ENCODE results near the gene LRIT1. TPM values are rescaled to one million over a fixed set of nuclear protein-coding genes. Genes with fewer than 3 reads are reported as not detected.

Gene LRIT1
- polyA plus RNA-seq, 1 donor (not counting 4 experiments of a cell fraction or from before 2014, with no cell fraction given), result not detected

DNA sequence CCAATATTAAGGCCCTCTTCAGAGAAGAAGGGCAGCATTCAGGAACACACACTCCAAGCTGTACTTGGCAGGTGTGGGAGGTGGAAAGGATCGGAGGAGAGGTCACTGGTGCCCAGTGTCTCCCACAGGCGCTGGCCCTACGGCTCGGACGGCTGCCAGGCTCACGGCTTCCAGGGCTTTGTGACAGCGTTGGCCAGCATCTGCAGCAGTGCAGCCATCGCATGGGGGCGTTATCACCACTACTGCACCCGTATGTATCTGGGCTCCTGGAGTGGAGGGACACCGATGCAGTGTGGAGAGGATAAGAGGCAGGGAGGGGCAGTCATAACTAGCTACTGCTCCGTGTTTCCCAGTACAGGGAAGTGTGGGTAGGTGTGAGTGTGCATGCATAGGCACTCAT is 7.4 kb upstream of the LRIT1 start:
- Histone ChIP-seq H3K36me3 (ENCODE audit: control insufficient read depth in 2 of 2, extremely low read depth in 1 of 2, insufficient read depth in 2 of 2, low read length in 2 of 2) (no peaks in the 10 kb centered on the region), H2AFZ (ENCODE audit: control insufficient read depth, low read length) (no peak overlapping the region), H3K27me3 (ENCODE audit: control insufficient read depth, extremely low read depth, insufficient read depth, low read length) (no peaks in the 10 kb centered on the region), H3K27ac (ENCODE audit: control insufficient read depth, insufficient read depth, low read length) (no peak overlapping the region), H3K9me3 (ENCODE audit: control insufficient read depth, low read depth, low read length) (no peaks in the 10 kb centered on the region), H3K4me2 (ENCODE audit: control insufficient read depth, extremely low read depth, insufficient read depth, low read depth, low read length) (no peak overlapping the region), H3K9me1 (ENCODE audit: control insufficient read depth, extremely low read depth, insufficient read depth, low read length) (no peaks in the 10 kb centered on the region), H4K20me1 (ENCODE audit: control insufficient read depth, extremely low read depth, insufficient read depth, low read length) (no peaks in the 10 kb centered on the region), H3K4me1 (ENCODE audit: control insufficient read depth, extremely low read depth, insufficient read depth, low read length) (no peaks in the 10 kb centered on the region), H3K4me3 (ENCODE audit: control insufficient read depth in 2 of 3, extremely low read depth in 1 of 3, insufficient read depth in 2 of 3, low read depth in 1 of 3, low read length in 3 of 3) (no peak overlapping the region), H3K9ac (ENCODE audit: control insufficient read depth, extremely low read depth, insufficient read depth, low read length) (no peak overlapping the region), H3K79me2 (ENCODE audit: control insufficient read depth, insufficient read depth, low read length) (no peaks in the 10 kb centered on the region)
- TF ChIP-seq, protein P1, sequence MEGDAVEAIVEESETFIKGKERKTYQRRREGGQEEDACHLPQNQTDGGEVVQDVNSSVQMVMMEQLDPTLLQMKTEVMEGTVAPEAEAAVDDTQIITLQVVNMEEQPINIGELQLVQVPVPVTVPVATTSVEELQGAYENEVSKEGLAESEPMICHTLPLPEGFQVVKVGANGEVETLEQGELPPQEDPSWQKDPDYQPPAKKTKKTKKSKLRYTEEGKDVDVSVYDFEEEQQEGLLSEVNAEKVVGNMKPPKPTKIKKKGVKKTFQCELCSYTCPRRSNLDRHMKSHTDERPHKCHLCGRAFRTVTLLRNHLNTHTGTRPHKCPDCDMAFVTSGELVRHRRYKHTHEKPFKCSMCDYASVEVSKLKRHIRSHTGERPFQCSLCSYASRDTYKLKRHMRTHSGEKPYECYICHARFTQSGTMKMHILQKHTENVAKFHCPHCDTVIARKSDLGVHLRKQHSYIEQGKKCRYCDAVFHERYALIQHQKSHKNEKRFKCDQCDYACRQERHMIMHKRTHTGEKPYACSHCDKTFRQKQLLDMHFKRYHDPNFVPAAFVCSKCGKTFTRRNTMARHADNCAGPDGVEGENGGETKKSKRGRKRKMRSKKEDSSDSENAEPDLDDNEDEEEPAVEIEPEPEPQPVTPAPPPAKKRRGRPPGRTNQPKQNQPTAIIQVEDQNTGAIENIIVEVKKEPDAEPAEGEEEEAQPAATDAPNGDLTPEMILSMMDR (optimal IDR thresholded peaks at IDR 0.05 in 1 of 3, IDR thresholded peaks at IDR 0.05 in 1 of 3, conservative IDR thresholded peaks at IDR 0.05 in 1 of 3; ENCODE audit: extremely low read depth in 1 of 3, insufficient read depth in 2 of 3, low read length in 3 of 3), result no peak
- TF ChIP-seq EZH2 (IDR thresholded peaks at IDR 0.05; ENCODE audit: low read length), result no peak
- FAIRE-seq, result no peak
- no peak for DNase-seq (ENCODE audit: low read depth, low spot score)
- dilution Hi-C loops (cut with MboI; ENCODE audit: extremely low pct_ligation_motif_present, low sequenced_read_pairs), result no loop called here

DNA sequence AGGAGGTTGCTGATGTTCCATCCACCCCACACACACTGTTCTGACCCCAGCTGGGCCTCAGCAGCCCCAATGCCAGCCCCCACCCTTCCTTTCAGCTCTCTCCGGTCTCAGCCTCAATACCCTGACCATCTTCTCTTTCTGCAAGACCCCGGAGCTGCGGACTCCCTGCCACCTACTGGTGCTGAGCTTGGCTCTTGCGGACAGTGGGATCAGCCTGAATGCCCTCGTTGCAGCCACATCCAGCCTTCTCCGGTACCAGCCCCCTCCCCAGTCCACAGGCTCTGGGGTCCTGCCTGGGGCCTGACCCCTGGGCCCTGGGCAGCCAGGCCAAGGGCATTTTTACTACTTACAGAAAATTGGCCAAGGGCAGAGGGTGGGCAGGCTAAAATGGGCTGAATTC is 6.2 kb upstream of the LRIT1 start:
- Histone ChIP-seq H2AFZ (ENCODE audit: control insufficient read depth, low read length) (no peak overlapping the region), H3K9ac (ENCODE audit: control insufficient read depth, extremely low read depth, insufficient read depth, low read length) (no peak overlapping the region), H3K27ac (ENCODE audit: control insufficient read depth, insufficient read depth, low read length) (no peak overlapping the region), H3K9me1 (ENCODE audit: control insufficient read depth, extremely low read depth, insufficient read depth, low read length) (no peaks in the 10 kb centered on the region), H3K9me3 (ENCODE audit: control insufficient read depth, low read depth, low read length) (no peaks in the 10 kb centered on the region), H4K20me1 (ENCODE audit: control insufficient read depth, extremely low read depth, insufficient read depth, low read length) (no peaks in the 10 kb centered on the region), H3K79me2 (ENCODE audit: control insufficient read depth, insufficient read depth, low read length) (no peaks in the 10 kb centered on the region), H3K4me3 (ENCODE audit: control insufficient read depth in 2 of 3, extremely low read depth in 1 of 3, insufficient read depth in 2 of 3, low read depth in 1 of 3, low read length in 3 of 3) (no peak overlapping the region), H3K27me3 (ENCODE audit: control insufficient read depth, extremely low read depth, insufficient read depth, low read length) (no peaks in the 10 kb centered on the region), H3K4me2 (ENCODE audit: control insufficient read depth, extremely low read depth, insufficient read depth, low read depth, low read length) (no peak overlapping the region), H3K4me1 (ENCODE audit: control insufficient read depth, extremely low read depth, insufficient read depth, low read length) (no peaks in the 10 kb centered on the region), H3K36me3 (ENCODE audit: control insufficient read depth in 2 of 2, extremely low read depth in 1 of 2, insufficient read depth in 2 of 2, low read length in 2 of 2) (no peaks in the 10 kb centered on the region)
- FAIRE-seq (no peak), DNase-seq (ENCODE audit: low read depth, low spot score) (no peak)
- dilution Hi-C loops (cut with MboI; ENCODE audit: extremely low pct_ligation_motif_present, low sequenced_read_pairs), result no loop called here
- TF ChIP-seq, protein P1 (optimal IDR thresholded peaks at IDR 0.05 in 1 of 3, IDR thresholded peaks at IDR 0.05 in 1 of 3, conservative IDR thresholded peaks at IDR 0.05 in 1 of 3; ENCODE audit: extremely low read depth in 1 of 3, insufficient read depth in 2 of 3, low read length in 3 of 3), result no peak
- no peak for TF ChIP-seq EZH2 (IDR thresholded peaks at IDR 0.05; ENCODE audit: low read length)
